C4-2B (cell line): ENCODE data around the gene PTX4.

Experiments used
- ZFX ChIP-seq: fragments of 450-650 bp; IDR thresholded peaks from 2 replicates; pipeline ENCODE4 v1.6.1; 2017
- TF ChIP-seq, protein P1 (sequence below): fragments of 450-650 bp; conservative IDR thresholded peaks from 2 replicates; pipeline ENCODE4 v1.5.1; 2017; ENCODE audit warnings: mild to moderate bottlenecking

DNA sequence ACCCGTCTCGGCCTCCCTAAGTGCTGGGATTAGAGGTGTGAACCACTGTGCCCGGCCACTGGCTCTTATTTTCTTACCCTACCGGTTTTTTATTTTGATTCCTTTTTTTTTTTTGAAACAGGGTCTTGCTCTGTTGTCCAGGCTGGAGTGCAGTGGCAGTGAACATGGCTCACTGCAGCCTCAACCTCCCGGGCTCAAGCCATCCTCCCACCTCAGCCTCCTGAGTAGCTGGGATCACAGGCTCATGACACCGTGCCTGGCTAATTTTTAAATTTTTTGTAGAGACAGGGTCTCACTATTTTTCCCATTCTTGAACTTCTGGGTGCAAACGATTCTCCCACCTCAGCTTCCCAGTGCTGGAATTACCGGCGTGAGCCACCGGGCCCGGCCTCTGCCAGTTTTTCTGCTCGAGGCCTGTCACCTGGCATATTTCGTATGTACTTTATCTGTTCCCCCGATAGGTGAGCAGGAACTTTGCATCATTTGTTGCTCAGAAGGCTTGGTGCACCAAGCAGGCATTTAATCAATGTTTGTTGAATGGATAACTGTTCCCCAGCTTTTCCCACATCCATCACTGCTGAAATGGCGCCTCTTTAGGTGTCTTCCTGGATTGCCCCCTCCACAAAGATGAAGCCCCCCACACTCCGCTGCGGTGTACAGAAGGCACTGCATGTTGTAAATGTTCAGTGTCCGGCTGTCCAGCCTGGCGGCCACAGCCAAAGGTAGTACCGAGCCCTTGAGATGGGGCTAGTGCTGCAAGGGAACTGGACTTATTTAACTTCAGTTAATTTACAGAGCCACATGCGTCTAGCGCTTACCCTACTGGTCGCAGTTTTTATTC is 3.6 kb upstream of the PTX4 start:
- TF ChIP-seq, protein P1, sequence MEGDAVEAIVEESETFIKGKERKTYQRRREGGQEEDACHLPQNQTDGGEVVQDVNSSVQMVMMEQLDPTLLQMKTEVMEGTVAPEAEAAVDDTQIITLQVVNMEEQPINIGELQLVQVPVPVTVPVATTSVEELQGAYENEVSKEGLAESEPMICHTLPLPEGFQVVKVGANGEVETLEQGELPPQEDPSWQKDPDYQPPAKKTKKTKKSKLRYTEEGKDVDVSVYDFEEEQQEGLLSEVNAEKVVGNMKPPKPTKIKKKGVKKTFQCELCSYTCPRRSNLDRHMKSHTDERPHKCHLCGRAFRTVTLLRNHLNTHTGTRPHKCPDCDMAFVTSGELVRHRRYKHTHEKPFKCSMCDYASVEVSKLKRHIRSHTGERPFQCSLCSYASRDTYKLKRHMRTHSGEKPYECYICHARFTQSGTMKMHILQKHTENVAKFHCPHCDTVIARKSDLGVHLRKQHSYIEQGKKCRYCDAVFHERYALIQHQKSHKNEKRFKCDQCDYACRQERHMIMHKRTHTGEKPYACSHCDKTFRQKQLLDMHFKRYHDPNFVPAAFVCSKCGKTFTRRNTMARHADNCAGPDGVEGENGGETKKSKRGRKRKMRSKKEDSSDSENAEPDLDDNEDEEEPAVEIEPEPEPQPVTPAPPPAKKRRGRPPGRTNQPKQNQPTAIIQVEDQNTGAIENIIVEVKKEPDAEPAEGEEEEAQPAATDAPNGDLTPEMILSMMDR, result no peak
- TF ChIP-seq ZFX, result no peak
